ENCODE results near the gene AMER3.
"Not testable (repeated sequence)": the region's sequence is repeated elsewhere in the genome, so short reads cannot be mapped to it uniquely, and the experiment has no call there.

The AMER3 gene

GRCh38 chr2:130755256-130756052 is at the start of gene AMER3:
AMER3 (plus strand) TSS chr2:130755540; CDS start chr2:130762073, 6,533 bp downstream.
- no peak for DNase-seq

GRCh38 chr2:130714795-130715194 is 40.5 kb upstream of the AMER3 start:
- DNase-seq, result not testable (repeated sequence)

- DNase-seq, result no peak
Measured at GRCh38 chr2:130720036-130720435, 35.3 kb upstream of the AMER3 start.

GRCh38 chr2:130720528-130720927 is 34.8 kb upstream of the AMER3 start:
- no peak for DNase-seq

- DNase-seq, result no peak
Measured at GRCh38 chr2:130724455-130724854, 30.9 kb upstream of the AMER3 start.

DNA sequence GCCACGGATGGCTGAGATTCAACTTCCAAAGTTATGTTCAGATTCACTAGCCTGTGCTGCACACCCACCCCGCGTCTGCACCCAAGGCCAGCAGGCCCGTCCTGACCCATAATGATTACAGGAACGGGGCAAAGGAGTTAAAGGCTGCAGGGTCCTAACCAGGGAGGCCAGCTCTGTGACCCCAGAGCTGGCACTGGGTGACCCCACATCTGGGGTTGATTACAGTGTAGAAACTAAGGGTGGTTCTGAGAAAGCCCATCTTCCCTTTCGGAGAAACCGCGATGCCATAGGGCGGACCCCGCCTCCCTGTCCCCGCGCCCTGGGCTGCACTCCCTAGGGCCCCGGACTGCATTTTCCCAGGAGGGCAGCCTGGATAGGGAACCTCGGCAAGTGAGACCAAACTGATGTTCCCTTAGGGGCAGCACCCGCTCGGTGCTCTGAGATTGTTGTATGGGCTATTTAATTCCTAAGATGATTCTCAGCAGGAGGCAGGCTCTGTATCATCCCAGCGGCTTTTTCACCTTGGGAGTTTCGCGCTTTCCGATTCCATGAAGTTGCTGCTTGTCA is 28.6 kb upstream of the AMER3 start:
- no peak for DNase-seq

GRCh38 chr2:130727286-130727924 is 27.9 kb upstream of the AMER3 start:
- peak; percentile 18 for DNase-seq

DNA sequence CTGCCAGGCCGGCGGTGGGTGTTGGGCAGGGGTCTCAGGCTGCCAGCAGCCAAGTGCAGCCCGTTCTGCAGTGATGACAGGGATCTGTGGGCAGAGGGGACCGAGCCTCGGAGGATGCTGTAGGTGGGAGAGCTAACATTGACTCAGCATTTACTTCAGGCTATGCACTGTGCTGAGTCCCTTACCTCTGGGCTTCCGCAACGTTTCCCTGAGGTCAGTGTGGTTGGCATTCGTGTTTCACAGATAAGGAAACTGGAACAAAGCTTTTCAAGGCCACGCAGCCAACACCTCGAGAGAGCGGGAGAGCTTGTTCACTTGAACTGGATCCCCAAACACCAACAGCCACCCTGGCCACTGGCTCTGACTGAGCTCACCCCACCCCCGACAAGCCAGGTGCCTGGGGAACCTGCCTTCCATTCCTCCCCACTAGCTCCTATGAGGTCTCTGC is 27.3 kb upstream of the AMER3 start:
- DNase-seq, result no peak

DNA sequence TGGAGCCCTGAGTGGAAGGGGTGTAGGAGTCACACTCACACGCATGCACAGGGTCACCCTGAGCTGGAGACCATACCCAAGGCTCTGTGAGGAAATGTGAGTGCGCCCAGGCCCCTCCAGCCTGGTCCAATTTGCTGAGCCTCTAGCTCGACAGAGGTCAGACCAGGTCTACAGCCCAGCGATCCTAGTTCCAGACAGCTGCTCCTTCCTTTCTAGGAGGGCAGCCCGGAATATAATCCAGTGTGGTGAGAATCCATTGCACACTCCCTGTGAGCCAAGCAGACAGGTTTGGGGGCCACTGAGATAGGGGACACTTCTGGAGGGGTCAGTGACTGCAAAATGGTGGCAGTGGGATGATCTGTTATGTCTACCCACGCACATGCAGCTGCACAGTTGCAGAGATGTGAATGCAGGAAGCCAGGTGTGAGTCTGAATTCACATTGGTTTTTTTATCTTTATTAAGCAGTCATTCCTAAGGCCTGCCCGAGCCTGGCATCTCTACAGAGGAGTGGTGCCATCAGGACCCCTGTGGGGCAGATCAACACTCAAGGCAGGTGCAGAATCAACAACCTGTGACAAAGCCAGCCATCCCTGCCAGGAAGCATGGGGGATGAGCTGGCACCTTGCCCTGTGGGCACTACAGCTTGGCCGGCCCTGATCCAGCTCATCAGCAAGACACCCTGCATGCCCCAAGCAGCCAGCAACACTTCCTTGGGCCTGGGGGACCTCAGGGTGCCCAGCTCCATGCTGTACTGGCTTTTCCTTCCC is 26.6 kb upstream of the AMER3 start, which contains the start of gene GPR148:
GPR148 (plus strand) TSS at position 522 of the 768 bp plus-strand sequence; CDS start at position 604, 82 bp downstream.
- DNase-seq, result peak; percentile 29

- peak; percentile 8 for DNase-seq
Measured at GRCh38 chr2:130729322-130730299, 25.7 kb upstream of the AMER3 start.

GRCh38 chr2:130732257-130732656 is 23.1 kb upstream of the AMER3 start:
- DNase-seq, result not testable (repeated sequence)

DNA sequence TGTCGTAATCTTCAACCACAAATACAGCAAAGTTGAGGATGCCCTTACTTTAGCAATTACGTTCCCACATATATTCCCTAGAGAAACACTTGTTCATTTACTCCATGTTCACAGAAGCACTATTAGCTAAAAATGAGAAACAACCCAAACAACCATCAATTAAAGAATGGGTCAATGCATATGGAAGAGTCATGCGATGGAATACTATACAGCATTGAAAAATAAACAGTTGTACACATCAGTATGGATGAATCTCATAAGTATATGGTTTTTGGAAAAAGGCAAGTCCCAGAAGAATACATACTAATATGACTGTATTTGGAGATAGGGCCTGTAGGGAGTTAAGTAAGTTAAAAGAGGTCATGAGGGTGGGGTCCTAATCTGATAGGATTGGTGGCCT is 20.1 kb upstream of the AMER3 start:
- DNase-seq, result no peak

- DNase-seq, result peak; percentile 5
Measured at GRCh38 chr2:130736487-130736886, 18.9 kb upstream of the AMER3 start.

DNA sequence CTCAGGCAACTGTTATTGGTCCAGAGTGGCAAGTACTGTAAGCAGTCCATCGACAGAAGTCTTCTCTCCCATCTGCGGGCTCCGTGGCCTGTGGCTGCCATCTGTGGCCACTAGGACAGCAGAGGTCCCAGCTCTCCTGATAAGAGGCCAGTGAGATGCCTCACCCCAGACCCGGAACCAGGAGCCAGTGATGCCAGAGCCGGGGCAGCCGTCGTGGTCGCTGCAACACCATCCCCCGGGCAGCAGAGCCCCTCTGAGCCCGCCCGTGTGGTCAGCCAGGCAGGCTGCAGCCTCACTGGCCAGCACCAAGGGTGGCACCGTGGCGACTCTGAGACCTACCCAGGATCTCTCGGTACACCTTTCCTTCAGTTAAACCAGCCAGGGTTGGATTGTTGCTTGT is 17.7 kb upstream of the AMER3 start:
- DNase-seq, result no peak

- no peak for DNase-seq
Measured at GRCh38 chr2:130740671-130741070, 14.7 kb upstream of the AMER3 start.

DNA sequence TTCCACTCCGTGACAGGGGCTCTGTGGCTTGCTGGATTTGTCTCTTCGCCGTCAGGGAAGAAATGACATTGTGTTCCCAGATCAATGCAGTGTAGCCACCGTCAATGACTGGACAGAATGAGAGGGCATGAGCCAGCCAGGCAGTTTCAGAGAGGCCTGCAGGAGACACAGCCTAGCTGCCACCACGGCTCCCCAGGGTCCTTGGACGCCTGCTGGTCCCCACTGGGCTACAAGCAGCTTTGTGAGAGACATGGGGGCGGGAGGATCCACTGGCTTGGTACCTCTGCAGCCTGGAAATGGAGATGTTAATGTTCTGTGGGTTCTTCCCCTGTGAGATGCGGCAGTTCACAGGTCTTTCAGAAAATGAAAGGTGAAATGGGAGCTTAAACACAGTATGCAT is 12.1 kb upstream of the AMER3 start:
- no peak for DNase-seq

DNA sequence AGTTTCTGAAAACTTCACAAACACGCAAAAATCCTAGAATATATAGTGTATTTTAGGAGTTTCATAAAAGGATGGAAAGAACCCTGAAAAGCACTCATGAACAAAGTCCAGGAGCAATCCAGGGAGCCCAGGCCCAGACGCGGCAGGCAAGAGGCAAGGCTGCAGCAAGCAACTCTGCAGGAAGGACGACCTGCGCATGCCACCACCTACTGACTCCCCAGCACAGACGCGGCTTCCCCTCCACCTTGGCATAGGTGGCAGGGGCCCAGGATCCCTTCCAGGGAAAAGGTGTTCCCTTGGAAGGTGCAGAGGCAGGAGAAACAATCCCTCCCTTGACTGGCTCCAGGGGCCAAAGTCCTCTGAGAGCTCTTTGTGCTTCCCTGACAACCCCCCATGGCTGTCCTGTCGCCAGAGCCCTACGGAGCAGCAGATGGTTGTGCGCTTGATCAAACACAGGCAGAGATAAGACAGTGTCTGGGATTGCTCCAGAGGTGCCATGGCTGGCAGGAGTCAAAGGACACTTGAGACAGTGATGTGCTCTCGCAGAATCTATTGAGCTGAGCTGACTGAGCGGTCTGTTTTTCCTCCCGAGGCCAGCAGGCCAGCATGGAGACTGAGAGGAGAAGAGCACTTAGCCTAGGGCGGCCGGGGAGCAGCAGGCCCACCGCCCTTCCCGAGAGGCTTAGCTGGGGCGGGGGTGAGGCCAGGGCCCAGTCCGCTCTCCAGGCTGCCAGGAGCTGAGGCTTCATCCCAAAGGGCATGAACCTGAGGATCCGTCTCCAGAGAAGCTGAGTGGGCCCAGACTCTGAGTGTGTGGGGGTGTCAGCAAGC is 10.8 kb upstream of the AMER3 start:
- peak; percentile 25 for DNase-seq

DNA sequence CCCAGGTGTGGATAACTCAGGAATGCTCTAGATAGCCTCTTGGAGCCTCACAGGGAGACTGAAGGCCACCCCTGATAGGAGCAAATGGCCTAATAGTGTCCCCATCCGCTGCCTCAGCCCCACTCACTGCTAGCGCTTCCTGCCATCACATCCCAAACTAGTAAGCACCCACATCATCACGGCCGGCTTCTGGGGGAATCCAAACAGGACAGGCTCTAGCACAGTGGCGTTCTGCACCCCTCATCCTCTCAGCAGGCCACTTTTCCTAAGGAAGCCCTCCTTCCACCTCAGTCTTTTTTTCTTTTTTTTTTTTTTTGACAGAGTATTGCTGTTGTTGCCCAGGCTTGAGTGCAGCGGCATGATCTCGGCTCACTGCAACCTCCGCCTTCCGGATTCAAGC is 6.3 kb upstream of the AMER3 start:
- no peak for DNase-seq

GRCh38 chr2:130749641-130750040 is 5.7 kb upstream of the AMER3 start:
- no peak for DNase-seq

DNA sequence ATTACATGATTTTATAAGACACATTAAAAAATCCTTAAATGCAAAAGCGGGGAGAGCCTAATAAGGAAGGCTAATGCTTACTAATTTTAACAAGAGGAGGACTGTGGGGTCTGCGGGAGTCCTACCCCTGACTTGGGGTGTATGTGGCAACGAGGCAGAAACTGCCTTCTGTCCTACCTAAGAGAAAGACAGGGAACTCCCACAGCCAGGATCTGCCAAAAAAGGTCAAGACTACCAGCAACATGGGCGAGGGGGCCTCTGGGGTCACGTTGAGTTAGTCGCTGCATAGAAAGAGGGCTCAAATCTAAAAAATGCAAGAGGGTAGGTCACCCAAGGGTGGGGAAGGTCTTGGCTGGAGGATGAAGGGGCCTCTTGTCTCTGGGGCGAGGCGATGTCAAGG is 529 bp upstream of the AMER3 start:
- DNase-seq, result no peak
